ENCODE results near the gene COPS2. TPM values are rescaled to one million over a fixed set of nuclear protein-coding genes. Genes with fewer than 3 reads are reported as not detected.

COPS2 gene
- total RNA-seq, 2 donors from 2014 or later, result 17.5 to 33.7 TPM

DNA sequence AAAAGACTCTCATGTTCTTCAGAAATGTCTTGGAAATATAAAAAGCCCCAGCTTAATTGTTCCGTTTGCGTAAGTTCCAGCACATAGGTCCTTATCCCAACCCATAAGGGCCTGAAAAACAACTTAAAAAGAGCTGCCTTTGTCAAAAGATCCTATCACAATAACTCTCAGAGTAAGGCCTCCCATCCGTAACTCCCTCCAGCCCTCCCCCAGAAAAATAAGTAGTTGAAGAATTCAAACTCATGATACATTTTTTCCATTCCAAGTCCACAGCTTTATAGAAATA, 71.2 kb downstream of the COPS2 start:
- no peak for TF ChIP-seq POLR2A (IDR thresholded peaks at IDR 0.05)
- TF ChIP-seq, protein P1, sequence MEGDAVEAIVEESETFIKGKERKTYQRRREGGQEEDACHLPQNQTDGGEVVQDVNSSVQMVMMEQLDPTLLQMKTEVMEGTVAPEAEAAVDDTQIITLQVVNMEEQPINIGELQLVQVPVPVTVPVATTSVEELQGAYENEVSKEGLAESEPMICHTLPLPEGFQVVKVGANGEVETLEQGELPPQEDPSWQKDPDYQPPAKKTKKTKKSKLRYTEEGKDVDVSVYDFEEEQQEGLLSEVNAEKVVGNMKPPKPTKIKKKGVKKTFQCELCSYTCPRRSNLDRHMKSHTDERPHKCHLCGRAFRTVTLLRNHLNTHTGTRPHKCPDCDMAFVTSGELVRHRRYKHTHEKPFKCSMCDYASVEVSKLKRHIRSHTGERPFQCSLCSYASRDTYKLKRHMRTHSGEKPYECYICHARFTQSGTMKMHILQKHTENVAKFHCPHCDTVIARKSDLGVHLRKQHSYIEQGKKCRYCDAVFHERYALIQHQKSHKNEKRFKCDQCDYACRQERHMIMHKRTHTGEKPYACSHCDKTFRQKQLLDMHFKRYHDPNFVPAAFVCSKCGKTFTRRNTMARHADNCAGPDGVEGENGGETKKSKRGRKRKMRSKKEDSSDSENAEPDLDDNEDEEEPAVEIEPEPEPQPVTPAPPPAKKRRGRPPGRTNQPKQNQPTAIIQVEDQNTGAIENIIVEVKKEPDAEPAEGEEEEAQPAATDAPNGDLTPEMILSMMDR (IDR thresholded peaks at IDR 0.05), result no peak
- Histone ChIP-seq H3K27ac (no peak overlapping the region), H3K4me1 (peaks cover 11% of the 10 kb centered on the region), H3K27me3 (no peaks in the 10 kb centered on the region), H3K36me3 (replicated peaks in 1 of 2; ENCODE audit: insufficient read depth in 1 of 2, low read depth in 2 of 2) (no peaks in the 10 kb centered on the region), H3K4me3 (no peak overlapping the region), H3K9me3 (no peaks in the 10 kb centered on the region)
- WGBS, 2 donors, result 97 to 99% methylated on average over 3 of the region's 3 CpGs
- no peak for DNase-seq
- intact Hi-C loops (cut with DNase I), result no loop called here
- no peak for ATAC-seq

DNA sequence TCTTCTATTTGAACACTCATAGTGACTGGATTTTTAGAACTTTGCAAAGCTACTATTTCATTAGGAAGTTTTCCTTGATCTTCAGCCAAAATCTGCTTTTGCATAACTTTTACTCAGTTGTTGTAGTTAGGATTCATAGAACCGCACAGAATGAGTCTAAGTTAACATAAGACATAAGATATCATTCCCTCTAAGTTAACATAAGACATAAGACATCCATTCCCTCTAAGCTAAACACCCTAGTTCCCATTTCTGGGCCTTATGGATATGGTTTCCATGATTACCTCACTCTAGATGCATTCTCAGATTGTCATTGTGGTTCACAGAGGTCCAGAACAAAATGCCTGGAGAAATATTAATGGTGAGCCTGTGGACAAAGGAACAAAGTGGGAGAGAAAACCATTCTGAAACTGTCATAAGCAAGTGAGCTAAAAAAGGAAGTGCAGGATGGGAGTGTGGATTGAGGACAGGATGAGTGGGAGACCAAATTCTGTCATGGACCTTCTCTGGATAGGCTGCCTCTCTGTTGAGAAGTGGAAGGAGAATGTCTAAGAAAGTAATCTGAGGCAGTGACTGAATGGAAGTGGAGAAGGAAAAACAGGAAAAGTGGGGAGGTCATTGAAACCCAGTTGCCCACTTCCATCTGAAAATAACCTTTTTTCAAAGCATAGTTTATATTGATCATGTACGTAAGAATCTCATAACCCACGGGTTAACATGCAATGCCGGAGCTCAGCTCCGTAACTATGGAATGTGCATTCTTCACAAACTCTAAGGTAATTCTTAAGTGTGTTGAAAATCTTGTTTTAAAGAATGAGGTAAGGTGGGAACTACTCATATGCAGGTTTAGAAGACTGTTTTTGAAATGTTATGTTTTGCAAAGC, 71.8 kb downstream of the COPS2 start:
- TF ChIP-seq, protein P1 (IDR thresholded peaks at IDR 0.05), result no peak
- TF ChIP-seq POLR2A (IDR thresholded peaks at IDR 0.05), result no peak
- Histone ChIP-seq H3K27ac (no peak overlapping the region), H3K27me3 (no peaks in the 10 kb centered on the region), H3K36me3 (replicated peaks in 1 of 2; ENCODE audit: insufficient read depth in 1 of 2, low read depth in 2 of 2) (no peaks in the 10 kb centered on the region), H3K4me3 (no peak overlapping the region), H3K9me3 (no peaks in the 10 kb centered on the region), H3K4me1 (peaks cover 11% of the 10 kb centered on the region)
- 92% methylated on average over 5 of the region's 5 CpGs for WGBS, 2 donors
- intact Hi-C loops (cut with DNase I), result no loop called here
- no peak for DNase-seq
- no peak for ATAC-seq

- Histone ChIP-seq H3K4me3 (no peak overlapping the region), H3K36me3 (replicated peaks in 1 of 2; ENCODE audit: insufficient read depth in 1 of 2, low read depth in 2 of 2) (no peaks in the 10 kb centered on the region), H3K27me3 (no peaks in the 10 kb centered on the region), H3K9me3 (no peaks in the 10 kb centered on the region), H3K27ac (no peak overlapping the region), H3K4me1 (peaks cover 11% of the 10 kb centered on the region)
- TF ChIP-seq, protein P1 (IDR thresholded peaks at IDR 0.05), result no peak
- TF ChIP-seq POLR2A (IDR thresholded peaks at IDR 0.05), result no peak
- intact Hi-C loops (cut with DNase I), result no loop called here
- DNase-seq (no peak), ATAC-seq (no peak)
- 95 to 96% methylated on average over 1 of the region's 1 CpG for WGBS, 2 donors
These were observed 72.4 kb downstream of the COPS2 start for GRCh38 chr15:49082960-49083359.

GRCh38 chr15:49079340-49080039, 75.9 kb downstream of the COPS2 start:
- Histone ChIP-seq H3K9me3 (no peaks in the 10 kb centered on the region), H3K27me3 (no peaks in the 10 kb centered on the region), H3K27ac (no peak overlapping the region), H3K36me3 (replicated peaks in 1 of 2; ENCODE audit: insufficient read depth in 1 of 2, low read depth in 2 of 2) (no peaks in the 10 kb centered on the region), H3K4me3 (no peak overlapping the region), H3K4me1 (no peaks in the 10 kb centered on the region)
- no peak for ATAC-seq
- DNase-seq, result no peak
- TF ChIP-seq POLR2A (IDR thresholded peaks at IDR 0.05), result no peak
- TF ChIP-seq, protein P1 (IDR thresholded peaks at IDR 0.05), result no peak
- 92% methylated on average over 17 to 23 of the region's 23 CpGs for WGBS, 2 donors
- intact Hi-C loops (cut with DNase I), result no loop called here
